ENCODE measurements around the gene KASH5.

The KASH5 gene

GRCh38 chr19:49417088-49417487 lies 29.0 kb downstream of the KASH5 start:
- no peaks in the 10 kb centered on the region for H3K36me3 ChIP-seq (ENCODE audit: control insufficient read depth, insufficient read depth, low read length, severe bottlenecking)
- H3K4me1 ChIP-seq (ENCODE audit: control insufficient read depth, insufficient read depth, low read length), result peaks cover 5% of the 10 kb centered on the region
- no peak for DNase-seq (ENCODE audit: low read depth)
- H3K4me3 ChIP-seq (ENCODE audit: low read length), result no peak overlapping the region
- peaks cover 70% of the 10 kb centered on the region for H3K27me3 ChIP-seq (replicated peaks; ENCODE audit: control insufficient read depth, insufficient read depth, low read length)
- no peak overlapping the region for H3K9ac ChIP-seq (ENCODE audit: low read length)
- H3K9me3 ChIP-seq (ENCODE audit: control insufficient read depth, low read length), result no peaks in the 10 kb centered on the region

DNA sequence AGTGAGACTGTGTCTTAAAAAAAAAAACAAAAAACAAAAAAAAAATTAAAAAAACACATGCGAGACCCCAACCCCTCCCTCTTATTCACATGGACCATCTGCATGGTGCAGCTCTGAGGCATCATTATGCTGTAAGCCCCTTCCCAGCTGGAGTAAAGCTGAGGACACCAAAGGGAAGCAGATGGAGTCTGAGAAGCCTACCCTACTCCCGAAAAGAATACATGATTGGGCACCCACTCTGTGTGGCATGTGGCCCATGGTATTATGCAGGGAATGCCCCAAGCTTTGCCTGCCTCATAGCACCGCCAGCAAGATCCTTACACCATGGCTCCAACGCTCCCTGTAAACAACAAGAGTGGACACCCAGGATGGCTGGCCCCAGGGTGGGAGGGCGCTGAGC lies 30.5 kb downstream of the KASH5 start:
- H3K9ac ChIP-seq (ENCODE audit: low read length), result no peak overlapping the region
- H3K4me3 ChIP-seq (ENCODE audit: low read length), result no peak overlapping the region
- H3K4me1 ChIP-seq (ENCODE audit: control insufficient read depth, insufficient read depth, low read length), result peaks cover 11% of the 10 kb centered on the region
- no peak for DNase-seq (ENCODE audit: low read depth)
- H3K27me3 ChIP-seq (replicated peaks; ENCODE audit: control insufficient read depth, insufficient read depth, low read length), result peaks cover 73% of the 10 kb centered on the region
- H3K9me3 ChIP-seq (ENCODE audit: control insufficient read depth, low read length), result no peaks in the 10 kb centered on the region
- H3K36me3 ChIP-seq (ENCODE audit: control insufficient read depth, insufficient read depth, low read length, severe bottlenecking), result no peaks in the 10 kb centered on the region

- Histone ChIP-seq H3K36me3 (ENCODE audit: control insufficient read depth, insufficient read depth, low read length, severe bottlenecking) (no peaks in the 10 kb centered on the region), H3K9ac (ENCODE audit: low read length) (no peak overlapping the region), H3K9me3 (ENCODE audit: control insufficient read depth, low read length) (no peaks in the 10 kb centered on the region), H3K4me3 (ENCODE audit: low read length) (no peak overlapping the region), H3K27me3 (replicated peaks; ENCODE audit: control insufficient read depth, insufficient read depth, low read length) (peaks cover 75% of the 10 kb centered on the region), H3K4me1 (ENCODE audit: control insufficient read depth, insufficient read depth, low read length) (peaks cover 11% of the 10 kb centered on the region)
- DNase-seq (ENCODE audit: low read depth), result no peak
Observed at GRCh38 chr19:49419173-49419572, 31.1 kb downstream of the KASH5 start.

- peaks cover 7% of the 10 kb centered on the region for H3K4me1 ChIP-seq (ENCODE audit: control insufficient read depth, insufficient read depth, low read length)
- H3K4me3 ChIP-seq (ENCODE audit: low read length), result no peak overlapping the region
- no peaks in the 10 kb centered on the region for H3K36me3 ChIP-seq (ENCODE audit: control insufficient read depth, insufficient read depth, low read length, severe bottlenecking)
- no peak for DNase-seq (ENCODE audit: low read depth)
- no peaks in the 10 kb centered on the region for H3K9me3 ChIP-seq (ENCODE audit: control insufficient read depth, low read length)
- peaks cover 77% of the 10 kb centered on the region for H3K27me3 ChIP-seq (replicated peaks; ENCODE audit: control insufficient read depth, insufficient read depth, low read length)
- no peak overlapping the region for H3K9ac ChIP-seq (ENCODE audit: low read length)
Observed at GRCh38 chr19:49420227-49420626, 32.2 kb downstream of the KASH5 start.

DNA sequence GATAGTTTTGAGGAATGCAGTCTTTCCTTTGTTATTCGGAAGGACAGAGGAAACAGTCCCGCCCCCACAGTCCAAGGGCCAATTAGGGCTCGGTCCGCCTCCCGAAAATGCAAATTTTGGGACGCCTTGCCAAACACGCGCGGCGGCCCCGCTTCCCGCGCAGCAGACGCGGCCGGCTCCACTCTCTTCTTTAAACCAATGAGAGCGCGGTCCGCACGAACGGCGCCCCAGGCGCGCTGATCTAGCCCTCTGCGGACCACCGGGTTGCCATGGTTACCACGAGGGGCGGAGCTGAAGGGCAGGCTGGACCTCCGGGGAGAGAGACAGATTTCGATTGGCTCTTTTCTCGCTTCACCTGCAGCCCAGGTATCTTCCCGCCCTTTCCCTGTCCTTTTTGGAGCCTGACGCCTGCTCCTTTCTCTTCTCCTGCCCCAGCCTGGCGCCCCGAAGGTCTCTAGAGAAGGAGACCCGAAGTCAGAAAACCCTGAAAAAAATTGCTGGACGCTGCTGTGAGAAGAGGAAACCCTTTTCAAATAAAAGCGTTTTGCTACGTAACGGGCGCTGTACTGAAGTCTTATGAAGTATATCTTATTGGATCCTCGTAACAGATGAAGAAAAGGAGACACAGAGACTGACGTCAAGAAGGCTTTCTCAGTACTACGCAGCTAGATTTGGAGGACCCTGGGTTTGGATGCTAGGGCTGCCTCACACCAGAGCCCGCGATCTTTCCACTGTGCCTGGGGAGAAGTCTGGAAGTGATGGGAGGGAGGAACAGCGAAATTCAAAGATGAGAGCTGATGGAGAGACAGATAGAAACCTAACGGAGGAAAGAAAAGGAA lies 33.2 kb downstream of the KASH5 start:
- Histone ChIP-seq H3K36me3 (ENCODE audit: control insufficient read depth, insufficient read depth, low read length, severe bottlenecking) (no peaks in the 10 kb centered on the region), H3K4me3 (ENCODE audit: low read length) (no peak overlapping the region), H3K9me3 (ENCODE audit: control insufficient read depth, low read length) (no peaks in the 10 kb centered on the region), H3K9ac (ENCODE audit: low read length) (no peak overlapping the region), H3K4me1 (ENCODE audit: control insufficient read depth, insufficient read depth, low read length) (peaks cover 9% of the 10 kb centered on the region), H3K27me3 (replicated peaks; ENCODE audit: control insufficient read depth, insufficient read depth, low read length) (peaks cover 81% of the 10 kb centered on the region)
- peak; percentile 79 for DNase-seq (ENCODE audit: low read depth)

- H3K9ac ChIP-seq (ENCODE audit: low read length), result no peak overlapping the region
- no peak for DNase-seq (ENCODE audit: low read depth)
- H3K9me3 ChIP-seq (ENCODE audit: control insufficient read depth, low read length), result no peaks in the 10 kb centered on the region
- no peak overlapping the region for H3K4me3 ChIP-seq (ENCODE audit: low read length)
- peaks cover 81% of the 10 kb centered on the region for H3K27me3 ChIP-seq (replicated peaks; ENCODE audit: control insufficient read depth, insufficient read depth, low read length)
- peaks cover 9% of the 10 kb centered on the region for H3K4me1 ChIP-seq (ENCODE audit: control insufficient read depth, insufficient read depth, low read length)
- H3K36me3 ChIP-seq (ENCODE audit: control insufficient read depth, insufficient read depth, low read length, severe bottlenecking), result no peaks in the 10 kb centered on the region
Observed at GRCh38 chr19:49421878-49422202, 33.8 kb downstream of the KASH5 start.

GRCh38 chr19:49422407-49423070 lies 34.5 kb downstream of the KASH5 start:
- Histone ChIP-seq H3K36me3 (ENCODE audit: control insufficient read depth, insufficient read depth, low read length, severe bottlenecking) (no peaks in the 10 kb centered on the region), H3K27me3 (replicated peaks; ENCODE audit: control insufficient read depth, insufficient read depth, low read length) (peaks cover 80% of the 10 kb centered on the region), H3K4me3 (ENCODE audit: low read length) (no peak overlapping the region), H3K4me1 (ENCODE audit: control insufficient read depth, insufficient read depth, low read length) (peaks cover 9% of the 10 kb centered on the region), H3K9me3 (ENCODE audit: control insufficient read depth, low read length) (no peaks in the 10 kb centered on the region), H3K9ac (ENCODE audit: low read length) (no peak overlapping the region)
- peak; percentile 61 for DNase-seq (ENCODE audit: low read depth)

GRCh38 chr19:49423071-49423984 lies 35.3 kb downstream of the KASH5 start, which contains the start of gene PTH2:
PTH2 (minus strand) TSS chr19:49423441; CDS start chr19:49423339, 102 bp downstream.
- no peak for DNase-seq (ENCODE audit: low read depth)
- no peak within 1 kb of the TSS for H3K4me3 ChIP-seq (ENCODE audit: low read length)

GRCh38 chr19:49423985-49424303 lies 35.9 kb downstream of the KASH5 start:
- Histone ChIP-seq H3K4me3 (ENCODE audit: low read length) (no peak overlapping the region), H3K9ac (ENCODE audit: low read length) (no peak overlapping the region), H3K36me3 (ENCODE audit: control insufficient read depth, insufficient read depth, low read length, severe bottlenecking) (no peaks in the 10 kb centered on the region), H3K4me1 (ENCODE audit: control insufficient read depth, insufficient read depth, low read length) (peaks cover 9% of the 10 kb centered on the region), H3K9me3 (ENCODE audit: control insufficient read depth, low read length) (no peaks in the 10 kb centered on the region), H3K27me3 (replicated peaks; ENCODE audit: control insufficient read depth, insufficient read depth, low read length) (peaks cover 79% of the 10 kb centered on the region)
- DNase-seq (ENCODE audit: low read depth), result no peak

More at GRCh38 chr19:49423071-49423984, 35.3 kb downstream of the KASH5 start, which contains the start of gene PTH2:
- Histone ChIP-seq H3K9ac (ENCODE audit: low read length) (no peak within 1 kb of the TSS), H3K9me3 (ENCODE audit: control insufficient read depth, low read length) (no peaks in the 10 kb centered on the region), H3K36me3 (ENCODE audit: control insufficient read depth, insufficient read depth, low read length, severe bottlenecking) (no peaks in the 10 kb centered on the region), H3K4me1 (ENCODE audit: control insufficient read depth, insufficient read depth, low read length) (peaks cover 9% of the 10 kb centered on the region), H3K27me3 (replicated peaks; ENCODE audit: control insufficient read depth, insufficient read depth, low read length) (peaks cover 79% of the 10 kb centered on the region)

DNA sequence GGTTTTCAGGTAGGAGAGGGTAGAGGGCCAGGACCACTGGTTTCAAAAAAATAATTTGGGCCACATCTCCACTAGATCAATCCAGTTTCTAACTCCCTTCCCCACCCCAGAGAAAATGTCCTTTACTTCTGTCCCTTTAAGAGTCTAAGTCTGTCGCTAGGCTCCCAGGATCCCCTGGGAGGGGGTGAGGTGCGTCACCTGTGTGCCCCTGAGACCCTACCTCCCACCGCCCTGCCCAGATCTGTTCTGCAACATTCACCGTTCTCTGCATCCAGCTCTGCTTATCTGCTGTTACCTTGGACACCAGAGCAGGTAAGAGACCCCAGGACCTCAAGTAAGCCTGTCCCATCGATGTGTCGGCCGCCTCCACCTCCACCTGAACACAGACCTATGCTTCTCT lies 37.1 kb downstream of the KASH5 start, which contains the start of gene GFY:
Gene GFY, plus strand, starts transcription at position 211 of the 400 bp plus-strand sequence. CDS start 1,043 bp downstream, outside the sequence.
- Histone ChIP-seq H3K27me3 (replicated peaks; ENCODE audit: control insufficient read depth, insufficient read depth, low read length) (peaks cover 80% of the 10 kb centered on the region), H3K9ac (ENCODE audit: low read length) (no peak within 1 kb of the TSS), H3K9me3 (ENCODE audit: control insufficient read depth, low read length) (no peaks in the 10 kb centered on the region), H3K4me1 (ENCODE audit: control insufficient read depth, insufficient read depth, low read length) (peaks cover 9% of the 10 kb centered on the region), H3K36me3 (ENCODE audit: control insufficient read depth, insufficient read depth, low read length, severe bottlenecking) (no peaks in the 10 kb centered on the region), H3K4me3 (ENCODE audit: low read length) (no peak within 1 kb of the TSS)
- no peak for DNase-seq (ENCODE audit: low read depth)

Measured in adipocyte (in vitro differentiated cells).